Measurements from ENCODE around the gene PPP1R3C. TPM values are rescaled to one million over a fixed set of nuclear protein-coding genes. Genes with fewer than 3 reads are reported as not detected.

The PPP1R3C gene
- total RNA-seq, 4 donors from 2014 or later, result 2.1 to 4.4 (median 2.7) TPM

GRCh38 chr10:91677911-91678310 lies 45.0 kb upstream of the PPP1R3C start:
- Histone ChIP-seq H3K27ac (no peak overlapping the region), H3K9me3 (no peaks in the 10 kb centered on the region), H3K4me3 (replicated peaks in 1 of 3) (no peak overlapping the region), H3K4me1 (no peaks in the 10 kb centered on the region), H3K36me3 (no peaks in the 10 kb centered on the region), H3K27me3 (no peaks in the 10 kb centered on the region)
- TF ChIP-seq POLR2A (IDR thresholded peaks at IDR 0.05), result no peak
- no peak for TF ChIP-seq CTCF (IDR thresholded peaks at IDR 0.05)
- 80 to 92% methylated on average over 2 of the region's 2 CpGs for WGBS, 2 donors
- no peak for DNase-seq
- intact Hi-C loops (cut with DNase I), result no loop called here

DNA sequence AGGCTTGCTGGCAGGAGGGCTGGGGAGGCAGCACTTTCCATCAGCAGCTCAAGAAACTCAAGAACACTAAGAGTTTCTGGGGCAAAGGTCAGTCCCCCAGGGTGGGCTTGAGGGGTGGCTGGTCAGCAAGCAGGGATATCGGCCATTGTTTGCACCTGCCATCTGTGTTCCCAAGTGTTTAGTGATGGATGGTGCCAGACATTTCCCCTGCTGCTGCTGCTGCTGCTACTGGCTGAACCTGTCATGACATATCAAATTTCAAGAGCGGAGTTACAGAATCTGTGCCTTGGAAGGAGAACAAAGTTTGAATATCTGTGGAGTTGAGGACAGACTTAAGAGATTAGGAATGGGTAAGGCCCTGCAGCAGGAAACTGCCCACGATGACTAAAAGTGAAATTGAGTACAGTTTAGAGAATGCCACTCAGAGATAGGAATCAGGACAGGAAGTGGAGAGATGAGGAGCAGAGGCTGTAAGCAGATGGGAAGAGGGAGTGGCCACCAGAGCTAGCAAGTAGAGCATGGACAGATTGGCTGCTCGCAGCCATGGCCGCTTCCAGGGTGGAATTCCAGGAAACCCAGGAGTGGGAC lies 39.2 kb upstream of the PPP1R3C start:
- TF ChIP-seq CTCF (IDR thresholded peaks at IDR 0.05) (no peak), POLR2A (IDR thresholded peaks at IDR 0.05) (no peak)

GRCh38 chr10:91668913-91669312 lies 36.0 kb upstream of the PPP1R3C start:
- 65 to 67% methylated on average over 3 of the region's 3 CpGs for WGBS, 2 donors
- DNase-seq, result no peak
- Histone ChIP-seq H3K4me1 (no peaks in the 10 kb centered on the region), H3K27ac (no peak overlapping the region), H3K4me3 (replicated peaks in 1 of 3) (no peak overlapping the region), H3K36me3 (no peaks in the 10 kb centered on the region), H3K27me3 (no peaks in the 10 kb centered on the region), H3K9me3 (no peaks in the 10 kb centered on the region)
- TF ChIP-seq POLR2A (IDR thresholded peaks at IDR 0.05) (no peak), CTCF (IDR thresholded peaks at IDR 0.05) (no peak)
- intact Hi-C loops (cut with DNase I), result no loop called here

More for the DNA sequence above, 39.2 kb upstream of the PPP1R3C start:
- H3K27ac ChIP-seq, result no peak overlapping the region
- H3K4me1 ChIP-seq, result no peaks in the 10 kb centered on the region
- no peaks in the 10 kb centered on the region for H3K27me3 ChIP-seq
- no peaks in the 10 kb centered on the region for H3K9me3 ChIP-seq
- intact Hi-C loops (cut with DNase I), result no loop called here
- WGBS, 2 donors, result 46 to 53% methylated on average over 5 of the region's 5 CpGs
- no peak for DNase-seq
- H3K4me3 ChIP-seq (replicated peaks in 1 of 3), result no peak overlapping the region
- H3K36me3 ChIP-seq, result no peaks in the 10 kb centered on the region

DNA sequence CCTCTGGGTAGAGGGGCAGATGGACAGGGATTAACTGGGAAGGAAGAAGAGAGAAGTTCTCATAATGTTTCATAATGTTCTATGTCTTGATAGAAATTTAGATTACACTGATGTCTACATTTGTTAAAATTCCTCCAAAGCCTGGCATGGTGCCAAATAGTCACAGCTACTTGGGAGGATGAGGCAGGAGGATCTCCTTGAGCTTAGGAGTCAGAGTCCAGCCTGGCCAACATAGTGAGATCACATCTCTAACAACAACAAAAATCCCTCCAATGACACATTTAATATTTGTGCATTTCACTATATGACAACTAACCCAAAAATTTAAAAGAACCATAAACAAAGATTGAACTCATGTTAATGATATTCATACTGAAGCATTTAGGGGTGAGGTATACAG lies 33.0 kb upstream of the PPP1R3C start:
- DNase-seq, result no peak
- Histone ChIP-seq H3K4me1 (no peaks in the 10 kb centered on the region), H3K27me3 (no peaks in the 10 kb centered on the region), H3K36me3 (no peaks in the 10 kb centered on the region), H3K9me3 (no peaks in the 10 kb centered on the region), H3K4me3 (replicated peaks in 1 of 3) (no peak overlapping the region), H3K27ac (no peak overlapping the region)
- TF ChIP-seq CTCF (IDR thresholded peaks at IDR 0.05), result no peak
- no peak for TF ChIP-seq POLR2A (IDR thresholded peaks at IDR 0.05)
- intact Hi-C loops (cut with DNase I), result no loop called here

DNA sequence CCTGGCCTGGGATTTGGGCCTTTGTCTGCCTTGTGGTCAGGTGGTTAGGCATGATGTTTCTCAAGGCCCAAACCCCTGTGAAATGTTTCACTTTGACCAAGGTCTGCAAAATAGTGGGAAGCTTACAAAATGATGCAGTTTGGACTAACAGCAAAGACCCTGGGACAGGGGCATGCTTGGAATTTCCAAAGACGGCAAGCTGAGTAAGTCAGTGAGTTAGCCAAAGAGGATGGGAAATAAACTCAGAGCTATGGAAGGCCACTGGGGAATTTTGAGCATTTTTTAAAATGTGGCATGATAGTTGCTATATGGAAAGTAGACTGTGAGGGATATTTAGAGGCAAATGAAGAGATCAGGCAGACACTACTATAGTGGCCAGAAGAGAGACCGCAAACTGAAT lies 31.6 kb upstream of the PPP1R3C start:
- no peak for DNase-seq
- intact Hi-C loops (cut with DNase I), result no loop called here
- TF ChIP-seq CTCF (IDR thresholded peaks at IDR 0.05) (no peak), POLR2A (IDR thresholded peaks at IDR 0.05) (no peak)
- 89 to 90% methylated on average over 2 of the region's 2 CpGs for WGBS, 2 donors
- no peaks in the 10 kb centered on the region for H3K4me1 ChIP-seq
- no peak overlapping the region for H3K27ac ChIP-seq
- no peaks in the 10 kb centered on the region for H3K9me3 ChIP-seq
- no peaks in the 10 kb centered on the region for H3K27me3 ChIP-seq
- no peaks in the 10 kb centered on the region for H3K36me3 ChIP-seq
- H3K4me3 ChIP-seq (replicated peaks in 1 of 3), result no peak overlapping the region
